ENCODE data around the gene DNAJB8.

Gene DNAJB8

DNA sequence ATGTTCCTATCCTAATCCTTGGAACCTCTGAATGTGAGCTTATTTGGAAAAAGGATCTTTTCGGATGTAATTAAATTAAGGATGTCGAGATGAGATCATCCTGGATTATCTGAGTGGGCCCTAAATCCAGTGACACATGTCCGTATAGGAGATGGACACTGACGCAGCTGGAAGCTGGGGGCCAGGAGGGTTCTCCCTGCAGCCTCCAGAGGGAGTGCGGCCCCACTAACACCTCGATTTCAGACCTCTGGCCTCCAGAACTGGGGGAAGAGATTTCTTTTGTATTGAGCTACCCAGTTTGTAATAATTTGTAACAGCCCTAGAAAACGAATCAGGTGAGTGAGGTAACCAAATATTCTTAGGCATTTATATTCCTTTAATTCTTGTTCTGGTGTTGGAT, 2.5 kb downstream of the DNAJB8 start:
- no peak for DNase-seq (ENCODE audit: low read depth)

DNA sequence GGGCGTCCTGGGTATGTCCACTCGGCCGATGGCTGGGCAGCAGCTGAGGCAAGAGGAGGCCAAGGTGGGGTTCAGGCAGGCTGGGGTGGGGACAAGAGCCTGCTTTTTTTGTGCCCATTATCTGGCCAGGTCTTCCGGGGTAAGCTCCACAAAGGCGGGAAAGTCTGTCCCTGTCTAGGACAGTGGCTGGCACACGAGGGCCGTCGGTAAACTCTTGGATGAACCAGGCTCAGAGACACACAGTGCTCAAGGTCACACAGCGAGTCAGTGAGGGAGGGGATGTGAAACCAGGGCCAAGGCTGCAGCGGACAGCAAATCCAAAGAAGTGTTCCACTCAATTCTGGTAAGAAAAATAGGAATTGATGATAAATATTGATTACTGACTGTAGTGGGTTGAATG, 2.9 kb downstream of the DNAJB8 start:
- no peak for DNase-seq (ENCODE audit: low read depth)

DNA sequence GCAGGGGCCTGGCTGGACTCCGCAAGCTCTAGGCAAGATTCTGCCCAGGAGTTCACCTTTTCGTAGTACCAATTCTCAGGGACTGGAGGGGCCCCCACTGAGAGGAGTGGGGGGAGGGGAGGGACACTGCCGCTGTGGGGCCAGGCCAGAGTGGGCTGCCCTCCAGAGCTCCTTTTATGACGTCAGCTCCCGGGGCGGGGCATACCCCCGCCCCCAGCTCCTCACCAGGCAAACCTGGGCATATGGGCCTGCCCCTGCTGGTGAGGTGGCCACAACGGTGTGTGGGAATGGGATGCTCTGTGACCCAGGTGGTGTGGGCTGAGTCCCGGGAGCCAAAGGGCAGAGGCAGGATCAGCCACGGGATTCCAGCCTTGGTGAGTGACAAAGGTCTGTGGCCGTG, 3.3 kb downstream of the DNAJB8 start:
- no peak for DNase-seq (ENCODE audit: low read depth)

DNA sequence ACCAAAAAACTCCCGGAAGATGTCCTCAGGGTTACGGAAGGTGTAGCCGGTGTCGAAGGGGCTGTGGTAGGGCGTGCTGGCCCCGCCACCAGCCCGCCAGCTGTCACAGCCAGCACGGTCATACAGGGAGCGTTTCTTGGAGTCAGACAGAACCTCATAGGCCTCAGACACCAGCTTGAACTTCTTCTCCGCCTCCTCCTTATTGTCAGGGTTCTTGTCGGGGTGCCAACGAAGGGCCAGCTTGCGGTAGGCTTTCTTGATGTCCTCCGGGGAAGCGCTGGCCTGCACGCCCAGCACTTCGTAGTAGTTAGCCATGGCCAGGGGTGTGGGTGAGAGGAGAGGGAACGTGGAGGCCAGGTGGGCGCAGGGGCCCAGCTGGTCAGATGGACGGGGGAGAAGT, 3.8 kb downstream of the DNAJB8 start:
- DNase-seq (ENCODE audit: low read depth): no peak

DNA sequence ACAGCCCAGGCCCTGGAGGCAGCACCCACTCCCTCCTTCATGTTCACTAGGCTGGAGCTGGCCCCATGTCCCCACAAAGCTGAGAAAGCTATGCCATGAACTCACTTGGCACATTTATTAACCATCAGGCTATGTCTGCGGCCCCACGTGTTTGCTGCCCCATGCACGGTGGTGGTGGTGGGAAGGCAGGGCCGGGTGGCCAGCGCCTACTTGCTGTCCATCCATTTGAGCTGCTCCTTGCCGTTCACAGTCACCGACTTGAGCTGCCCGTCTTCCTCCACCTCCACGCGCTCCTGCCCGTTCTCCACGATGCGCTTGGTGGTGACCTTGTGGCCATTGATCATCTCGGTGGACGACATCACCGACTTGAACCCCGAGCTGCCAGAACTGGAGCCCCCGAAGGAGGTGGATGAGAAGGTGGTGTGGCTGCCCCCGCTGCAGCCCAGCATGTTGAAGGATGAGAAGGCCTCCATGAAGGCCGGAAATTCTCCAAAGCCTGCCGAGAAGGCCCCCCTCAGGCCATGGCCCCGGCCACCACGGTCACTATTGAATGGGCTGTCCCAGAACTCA, 4.3 kb downstream of the DNAJB8 start:
- DNase-seq (ENCODE audit: low read depth): no peak

DNA sequence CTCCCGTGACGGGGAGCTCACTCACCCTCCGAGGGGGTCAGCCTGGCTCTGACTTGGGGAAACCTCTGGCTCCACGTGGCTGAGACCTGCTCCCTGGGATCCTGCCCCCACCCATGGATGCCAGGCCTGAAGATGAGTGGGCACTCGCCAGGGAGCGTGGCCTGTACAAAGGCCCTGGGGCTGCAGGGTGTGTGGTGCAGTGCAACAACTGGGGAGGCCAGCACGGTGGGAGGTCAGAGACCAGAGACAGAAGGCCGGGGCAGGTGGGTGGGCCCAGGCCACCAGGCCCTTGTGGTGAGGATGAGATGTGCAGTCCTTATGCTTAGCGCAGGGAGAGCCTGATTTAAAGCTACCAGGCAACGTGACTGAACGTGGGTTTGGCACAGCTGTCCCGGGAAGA, 5.0 kb downstream of the DNAJB8 start:
- no peak for DNase-seq (ENCODE audit: low read depth)

DNA sequence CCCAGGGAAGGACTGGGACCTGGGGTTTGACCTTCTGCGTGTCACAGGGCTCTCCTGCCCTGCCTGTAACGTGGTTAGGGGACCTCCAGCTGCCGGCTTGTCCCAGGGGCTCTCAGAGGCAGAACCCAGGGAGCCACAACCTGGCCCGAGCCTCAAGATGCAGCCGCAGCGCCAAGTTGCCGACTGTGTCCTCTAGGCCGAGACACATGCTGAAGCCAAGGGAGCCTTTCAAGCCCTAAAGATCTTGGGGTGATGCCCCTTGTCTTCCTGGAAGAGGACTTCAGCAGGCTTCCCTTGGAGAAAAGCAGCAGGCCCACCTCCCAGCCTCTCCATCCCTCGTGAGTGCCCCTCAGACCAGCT, 7.2 kb downstream of the DNAJB8 start:
- no peak for DNase-seq (ENCODE audit: low read depth)

DNA sequence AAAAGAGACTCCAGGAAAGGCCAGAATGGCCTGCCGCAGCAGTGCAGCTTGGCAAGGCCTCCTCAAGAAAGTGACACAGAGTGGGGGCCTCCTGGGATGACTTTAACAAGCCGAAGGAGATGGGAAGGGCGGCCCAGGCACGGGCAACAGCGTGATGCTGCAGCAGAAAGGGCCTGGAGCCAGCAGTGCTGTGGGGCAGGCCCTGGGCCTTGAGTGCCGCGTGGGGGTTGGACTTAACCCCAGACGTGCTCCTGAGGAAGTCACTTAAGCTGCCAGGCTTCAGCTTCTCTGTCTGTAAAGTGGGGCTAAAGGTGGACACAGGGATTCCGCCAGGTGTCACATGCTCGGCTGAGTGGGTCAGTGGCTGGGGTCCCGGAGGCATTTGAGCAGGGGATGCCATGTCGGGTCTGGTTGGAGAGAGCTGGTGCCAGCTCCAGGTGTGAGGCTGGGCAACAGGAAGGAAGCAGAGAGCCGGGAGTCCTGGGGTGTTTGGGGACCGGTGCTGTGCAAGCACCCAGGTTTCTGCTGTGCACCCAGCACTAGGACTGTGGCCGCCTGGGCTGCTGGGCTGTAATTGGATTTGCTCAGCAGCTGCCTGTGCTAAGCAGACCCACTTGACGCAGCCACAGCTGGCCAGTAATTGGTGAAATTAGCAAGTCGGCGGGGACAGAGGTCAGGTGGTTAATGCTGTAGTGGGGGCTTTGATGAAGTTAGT, 7.8 kb downstream of the DNAJB8 start:
- DNase-seq (ENCODE audit: low read depth): no peak

DNA sequence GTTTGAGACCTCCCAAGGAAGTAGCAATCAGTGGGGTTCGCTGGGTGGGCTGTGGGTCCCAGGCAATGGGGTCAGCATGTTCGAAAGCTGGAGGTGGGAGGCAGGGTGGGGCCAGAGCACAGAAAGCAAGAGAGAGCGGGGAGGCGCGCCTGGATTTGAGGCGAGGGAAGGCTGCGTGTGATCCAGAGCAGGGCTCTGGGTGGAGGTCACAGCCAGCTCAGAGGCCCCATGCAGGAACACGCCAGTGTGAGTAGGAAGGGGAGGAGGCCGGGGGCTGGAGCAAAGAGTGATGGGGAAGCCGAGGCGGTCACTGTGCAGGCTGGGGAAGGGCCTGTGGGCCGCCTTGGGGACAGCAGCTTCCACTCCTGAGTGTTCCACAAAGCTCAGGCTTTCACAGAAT, 8.8 kb downstream of the DNAJB8 start:
- no peak for DNase-seq (ENCODE audit: low read depth)

DNA sequence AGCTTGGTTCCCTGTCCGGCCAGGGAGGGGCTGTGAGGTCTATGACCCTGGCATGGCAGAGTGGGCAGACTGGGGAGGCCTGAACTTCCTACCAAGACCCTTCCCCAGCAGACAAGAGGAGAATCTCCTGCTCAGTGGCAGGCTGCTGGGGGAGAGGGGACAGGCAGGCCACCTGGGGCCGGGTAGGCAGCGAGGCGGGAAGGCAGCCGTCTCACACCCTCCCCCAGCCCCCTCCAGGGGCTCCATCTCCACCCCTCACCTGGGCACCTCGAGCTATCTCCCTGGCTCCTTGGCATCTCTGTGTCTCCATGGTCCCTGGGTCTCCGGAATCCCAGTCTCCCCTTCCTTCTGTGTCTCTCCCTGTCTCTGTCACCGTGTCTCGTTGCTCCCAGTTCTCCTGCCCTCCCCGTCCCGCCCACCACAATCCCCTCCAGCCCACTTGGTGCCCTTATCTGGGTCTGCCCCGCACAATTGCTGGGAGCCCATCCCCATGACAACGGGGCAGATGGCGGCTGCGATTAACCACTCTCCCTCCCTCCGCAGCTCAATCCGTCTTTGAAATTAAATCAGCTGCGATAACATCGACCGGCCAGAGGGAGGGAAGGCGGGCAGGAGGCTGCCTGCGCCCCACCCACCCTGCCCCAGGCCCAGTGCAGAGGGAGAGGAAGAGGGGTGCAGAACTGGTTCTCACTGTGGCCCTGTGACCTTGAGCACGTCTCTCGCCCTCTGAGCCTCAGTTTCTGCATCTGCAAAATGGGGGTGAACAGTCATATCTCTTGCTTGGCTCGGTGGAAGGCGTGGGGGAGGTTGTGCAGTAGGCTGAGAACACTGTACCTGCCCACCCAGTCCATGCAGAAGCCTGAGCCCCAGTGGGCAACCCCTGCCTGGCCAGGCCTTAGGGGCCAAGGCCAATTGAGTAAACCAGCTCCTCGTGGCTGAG, 9.6 kb downstream of the DNAJB8 start:
- no peak for DNase-seq (ENCODE audit: low read depth)

DNA sequence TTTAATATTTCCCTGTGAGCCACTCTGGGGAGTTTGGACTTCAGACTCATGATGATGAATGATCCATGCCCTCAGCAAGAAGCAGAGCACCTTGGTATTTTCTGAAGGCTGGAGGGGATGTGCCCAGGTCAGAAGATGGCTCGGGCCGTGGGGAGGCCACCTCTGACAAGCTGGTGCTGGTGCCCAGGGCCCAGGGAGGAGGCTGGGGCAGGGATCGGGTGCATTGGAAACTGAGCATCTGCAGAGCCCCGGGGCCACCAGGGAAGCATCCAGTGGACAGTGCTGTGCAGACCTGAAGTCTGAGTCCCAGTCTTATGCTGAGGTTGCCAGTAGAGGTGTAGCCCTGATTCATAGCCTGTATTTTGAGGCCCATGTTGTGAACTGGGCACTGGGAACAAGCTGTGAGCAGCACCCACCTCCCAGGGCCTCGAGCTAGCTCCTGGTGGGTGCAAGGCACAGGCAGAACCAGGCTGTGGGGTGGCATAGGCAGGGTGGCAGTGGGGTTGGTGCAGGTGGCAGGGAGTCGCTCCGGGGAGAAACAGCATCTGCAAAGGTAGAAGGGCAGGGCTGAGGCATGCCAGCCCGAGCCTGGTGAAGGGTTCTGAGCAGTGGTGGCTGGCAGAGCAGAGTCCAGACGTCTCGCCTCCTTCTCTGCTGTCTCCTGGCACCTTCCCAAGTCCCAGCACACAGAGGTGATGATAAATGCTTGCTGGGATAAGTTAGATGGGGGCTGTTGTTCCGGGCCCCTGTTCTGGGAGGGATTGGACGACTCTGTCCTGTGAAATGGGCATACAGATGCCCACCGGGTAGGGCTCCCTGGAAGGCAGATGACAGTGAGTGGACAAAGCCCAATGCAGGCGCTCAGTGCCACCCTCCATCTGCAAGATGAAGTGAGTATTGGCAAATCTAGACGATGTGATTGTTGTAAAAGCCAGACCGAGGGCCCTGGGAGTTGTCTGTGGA, 10.6 kb downstream of the DNAJB8 start:
- DNase-seq (ENCODE audit: low read depth): no peak

DNA sequence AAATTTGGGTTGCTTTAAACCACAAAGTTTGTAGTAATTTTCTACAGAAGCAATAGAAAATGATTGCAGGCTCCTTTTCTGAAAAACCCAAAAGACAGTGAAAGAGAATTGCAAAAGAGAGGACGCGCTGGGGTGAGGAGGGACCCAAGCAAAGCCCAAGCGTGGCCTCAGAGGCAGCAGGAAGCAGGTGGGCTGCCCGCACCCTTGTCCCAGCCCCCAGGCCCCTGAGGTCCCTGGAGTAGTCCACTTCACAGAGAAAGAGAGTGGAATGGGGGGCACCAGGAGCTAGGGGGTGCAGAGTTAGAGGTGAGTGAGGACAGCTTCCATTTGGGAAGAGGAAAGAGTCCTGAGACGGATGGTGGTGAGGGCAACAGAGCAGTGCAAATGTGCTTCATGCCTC, 11.6 kb downstream of the DNAJB8 start:
- DNase-seq (ENCODE audit: low read depth): no peak

DNA sequence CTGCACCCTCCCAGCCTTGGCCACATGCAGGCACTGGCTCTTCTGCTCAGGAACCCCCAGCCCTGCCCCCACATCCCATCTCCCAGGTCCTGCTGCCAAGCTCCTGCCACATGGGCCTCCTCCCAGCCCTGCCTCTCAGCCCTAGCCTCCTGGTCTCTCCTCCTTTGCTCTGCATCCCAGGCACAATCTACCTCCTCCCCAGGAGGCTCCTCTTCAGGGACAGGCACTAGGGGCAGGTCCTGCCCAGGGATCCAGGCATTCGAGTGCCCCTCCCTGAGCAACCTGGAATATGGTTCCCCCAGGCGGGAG, 12.4 kb downstream of the DNAJB8 start:
- DNase-seq (ENCODE audit: low read depth): no peak

DNA sequence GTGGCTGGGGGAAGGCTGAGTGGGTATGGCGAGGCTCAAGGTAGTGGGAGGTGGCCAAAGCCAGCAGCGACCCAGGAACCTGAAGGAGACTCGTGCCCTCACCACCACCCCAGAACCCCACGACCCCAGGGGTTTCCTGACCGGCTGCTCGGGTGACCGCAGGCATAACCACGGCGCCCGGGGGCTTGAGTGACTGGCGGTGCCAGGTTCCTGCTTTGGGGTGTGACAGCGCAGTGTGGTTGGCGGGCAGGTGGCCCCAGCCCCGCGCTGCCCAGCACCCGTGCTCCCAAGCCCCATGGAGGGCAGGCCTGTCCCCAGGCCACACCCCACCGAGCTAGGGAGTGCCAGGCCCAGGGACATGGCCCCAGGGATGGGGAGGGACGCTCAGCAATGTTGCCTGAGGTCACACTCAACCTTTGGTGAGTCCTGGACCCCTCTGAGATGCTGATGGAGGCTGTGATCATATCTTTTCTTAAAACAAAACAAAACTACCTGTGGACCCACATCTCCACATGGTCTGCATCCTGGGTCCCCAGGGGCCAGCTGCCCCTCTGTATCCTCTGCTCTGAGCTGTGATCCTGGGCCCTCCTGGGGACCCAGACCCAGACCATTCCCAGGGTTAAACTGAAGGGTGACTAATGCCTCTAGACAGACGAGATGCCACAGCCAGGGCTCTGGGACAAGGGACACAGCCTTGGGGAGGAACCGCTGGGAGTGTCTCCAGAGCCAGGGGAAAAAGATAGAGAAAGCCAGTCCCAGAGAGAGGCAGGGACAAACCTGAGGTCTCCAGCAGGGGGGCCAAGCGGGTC, 13.0 kb downstream of the DNAJB8 start:
- no peak for DNase-seq (ENCODE audit: low read depth)

DNA sequence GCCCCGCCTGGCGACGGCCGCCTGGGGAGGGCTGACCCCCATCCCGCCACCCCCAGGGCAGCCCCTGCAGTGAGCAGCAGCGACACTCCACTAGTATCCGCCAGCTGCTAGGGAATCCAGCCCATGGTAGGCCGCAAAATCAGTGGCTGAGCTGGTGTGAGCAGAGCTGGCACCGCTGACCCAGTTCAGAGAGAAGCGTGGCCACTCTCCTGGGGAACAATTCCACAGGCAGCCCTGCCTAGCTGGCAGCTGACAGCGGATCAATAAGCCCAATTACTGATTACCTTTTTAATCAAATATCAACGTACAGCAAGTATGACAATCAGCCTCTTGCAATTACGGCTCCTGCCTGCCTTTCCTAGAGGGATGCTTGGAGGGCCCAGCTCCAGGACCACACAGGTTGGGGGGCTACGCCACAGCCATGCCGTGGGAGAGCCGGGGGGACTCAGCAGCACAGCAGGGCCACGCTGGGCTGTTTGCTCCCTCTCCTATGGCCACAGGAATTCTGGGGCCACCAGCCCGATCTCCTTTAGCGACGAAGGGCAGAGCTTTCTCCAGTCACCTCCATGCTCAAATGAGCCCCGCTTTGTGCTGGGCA, 13.9 kb downstream of the DNAJB8 start:
- no peak for DNase-seq (ENCODE audit: low read depth)

DNA sequence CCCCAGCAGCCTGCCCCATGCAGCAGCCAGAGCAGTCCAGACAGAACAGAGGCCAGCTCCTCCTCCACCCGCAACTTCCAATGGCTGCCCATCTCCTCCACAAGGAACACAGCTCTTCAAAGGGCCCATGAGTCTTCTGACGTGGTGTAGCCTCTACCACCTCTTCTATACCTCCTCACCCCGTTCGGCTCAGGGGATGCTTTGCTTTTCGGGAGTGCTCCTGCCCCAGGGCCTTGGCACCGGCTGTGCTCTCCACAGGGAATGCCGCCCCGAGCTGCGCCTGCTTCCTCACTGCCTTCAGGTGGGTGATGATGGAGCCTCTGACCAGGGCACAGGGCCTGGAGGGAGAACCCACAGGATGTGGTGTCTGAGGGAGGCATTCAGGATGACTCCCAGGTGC, 14.6 kb downstream of the DNAJB8 start:
- no peak for DNase-seq (ENCODE audit: low read depth)

DNA sequence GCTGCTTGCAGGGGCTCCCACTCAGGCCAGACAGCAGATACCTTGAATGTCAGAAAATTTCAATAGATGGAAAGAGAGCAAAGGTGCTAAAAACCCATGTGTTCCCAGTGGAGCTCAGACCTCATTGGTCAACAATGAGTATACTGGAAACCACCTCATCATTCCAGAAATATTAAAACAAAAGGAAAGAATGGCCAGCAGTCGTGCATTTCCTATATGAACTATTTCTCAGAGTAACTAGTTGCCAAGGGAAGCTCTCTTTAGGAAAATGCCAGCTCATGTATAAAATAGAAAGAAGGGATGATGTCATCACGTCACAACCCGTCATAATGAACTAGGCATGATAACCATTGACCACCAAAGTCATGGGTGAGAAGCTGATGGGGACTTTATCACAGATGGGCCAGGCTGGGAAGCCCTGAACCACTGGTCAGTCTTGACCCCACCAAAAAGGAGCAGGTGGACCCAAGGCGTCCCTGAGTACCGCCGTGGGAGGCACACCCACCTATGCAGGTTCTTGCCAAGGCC, 17.5 kb downstream of the DNAJB8 start:
- no peak for DNase-seq (ENCODE audit: low read depth)

DNA sequence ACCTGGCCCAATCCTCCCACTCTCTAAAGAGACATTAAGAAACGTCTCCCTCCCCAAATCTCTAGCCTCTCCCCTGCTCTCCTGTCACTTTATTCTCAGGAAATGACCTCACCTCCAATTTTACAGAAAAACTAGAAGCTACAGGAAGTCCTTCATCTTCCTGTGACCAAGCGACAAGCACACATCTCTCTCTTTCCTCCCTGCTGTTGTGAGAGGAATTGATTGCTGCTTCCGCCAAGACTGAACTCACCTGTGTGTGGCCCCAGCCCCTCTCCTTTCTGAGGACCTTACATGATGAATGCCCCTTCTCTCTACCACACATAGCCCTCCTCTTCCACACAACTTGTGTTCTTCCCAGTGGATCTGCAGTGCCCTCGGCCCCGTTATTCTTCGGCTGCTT, 18.2 kb downstream of the DNAJB8 start:
- DNase-seq (ENCODE audit: low read depth): no peak

DNA sequence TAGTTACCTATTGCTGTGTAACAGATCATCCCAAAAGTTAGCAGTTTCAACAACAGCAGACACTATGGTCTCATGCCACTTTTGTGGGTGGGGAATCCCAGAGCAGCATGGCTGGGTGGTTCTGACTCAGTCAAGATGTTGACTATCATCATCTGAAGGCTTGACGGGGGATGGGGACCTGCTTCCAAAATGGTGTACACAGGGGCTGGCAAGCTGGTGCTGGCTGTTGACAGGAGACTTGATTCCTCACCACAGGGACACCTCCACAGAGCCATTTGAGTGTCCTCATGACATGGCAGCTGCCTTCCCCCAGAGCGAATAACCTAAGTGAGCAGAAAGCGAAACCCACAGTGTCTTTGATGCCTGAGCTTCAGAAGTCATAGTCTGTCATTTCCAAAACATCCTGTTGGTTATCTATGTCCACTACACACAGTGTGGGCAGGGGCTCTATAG, 19.1 kb downstream of the DNAJB8 start:
- no peak for DNase-seq (ENCODE audit: low read depth)

DNA sequence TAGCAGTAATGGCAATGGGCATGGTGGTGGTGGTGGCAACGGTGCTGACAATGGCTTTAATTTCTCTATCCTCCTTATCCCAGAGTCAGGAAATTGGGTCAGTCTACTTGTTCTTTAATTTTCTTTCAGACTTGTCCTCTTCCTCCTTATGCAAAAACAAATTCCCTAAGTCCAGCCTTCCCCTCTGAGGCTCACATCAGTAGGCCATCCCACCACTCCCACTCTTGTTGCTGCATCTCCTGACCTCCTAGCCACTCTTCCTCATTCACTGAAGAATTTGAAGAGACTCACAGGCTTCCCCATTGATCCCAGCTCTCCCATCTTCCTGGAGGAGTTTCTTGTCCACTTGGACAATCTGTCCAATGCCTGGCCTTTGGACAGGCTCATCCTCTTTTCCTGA, 19.9 kb downstream of the DNAJB8 start:
- DNase-seq (ENCODE audit: low read depth): no peak

DNA sequence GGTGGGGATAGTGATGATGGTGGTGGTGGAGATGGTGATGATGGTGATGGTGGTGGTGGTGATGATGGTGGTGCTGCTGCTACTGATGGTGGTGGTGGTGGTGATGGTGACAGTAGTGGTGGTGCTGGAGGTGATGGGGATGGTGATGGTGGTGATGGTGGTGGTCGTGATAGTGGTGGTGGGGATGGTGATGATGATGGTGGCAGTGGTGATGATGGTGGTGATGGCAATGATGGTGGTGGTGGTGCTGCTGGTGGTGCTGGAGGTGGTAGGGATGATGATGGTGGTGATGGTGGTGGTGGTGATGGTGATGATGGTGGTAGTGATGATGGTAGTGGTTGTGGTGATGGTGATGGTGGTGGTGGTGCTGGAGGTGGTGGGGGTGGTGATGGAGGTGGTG, 21.3 kb downstream of the DNAJB8 start:
- DNase-seq (ENCODE audit: low read depth): no peak
